NCI-H1105 treated with DMSO at 0.1 percent for 48 hours (cell line): ENCODE measurements around the gene DIS3L.
A peak's percentile ranks its signal among the peaks of the same experiment; 100 is the strongest.
"Not testable (repeated sequence)": the region's sequence is repeated elsewhere in the genome, so short reads cannot be mapped to it uniquely, and the experiment has no call there.

ENCODE experiments used
- DNase-seq: peaks from one replicate; lab custom pipeline; 2025; lab: John Stamatoyannopoulos, UW

The DIS3L gene

GRCh38 chr15:66310786-66311185 is 17.4 kb downstream of the DIS3L start:
- DNase-seq, result no peak

- no peak for DNase-seq
Observed at GRCh38 chr15:66312144-66312543, 18.8 kb downstream of the DIS3L start.

GRCh38 chr15:66323312-66323928 is 30.1 kb downstream of the DIS3L start:
- no peak for DNase-seq

- DNase-seq, result no peak
Observed at GRCh38 chr15:66326051-66326450, 32.7 kb downstream of the DIS3L start.

- no peak for DNase-seq
Observed at GRCh38 chr15:66327736-66328135, 34.4 kb downstream of the DIS3L start.

- no peak for DNase-seq
Observed at GRCh38 chr15:66328771-66329170, 35.4 kb downstream of the DIS3L start.

GRCh38 chr15:66348530-66348929 is 55.2 kb downstream of the DIS3L start:
- not testable (repeated sequence) for DNase-seq

GRCh38 chr15:66356077-66356358 is 62.6 kb downstream of the DIS3L start:
- no peak for DNase-seq

- DNase-seq, result peak; percentile 96
Observed at GRCh38 chr15:66356359-66357236, 63.2 kb downstream of the DIS3L start, which contains the start of gene TIPIN. Gene TIPIN (minus strand): TSS chr15:66356685. CDS start chr15:66352947, 3,738 bp downstream.

- DNase-seq, result no peak
Observed at GRCh38 chr15:66359740-66360139, 66.4 kb downstream of the DIS3L start.

- DNase-seq, result not testable (repeated sequence)
Observed at GRCh38 chr15:66361745-66362460, 68.5 kb downstream of the DIS3L start.

- DNase-seq, result no peak
Observed at GRCh38 chr15:66362776-66363175, 69.4 kb downstream of the DIS3L start.

- no peak for DNase-seq
Observed at GRCh38 chr15:66364944-66365528, 71.7 kb downstream of the DIS3L start.

GRCh38 chr15:66369773-66370651 is 76.6 kb downstream of the DIS3L start:
- DNase-seq, result no peak

GRCh38 chr15:66374179-66374578 is 80.8 kb downstream of the DIS3L start:
- no peak for DNase-seq

- no peak for DNase-seq
Observed at GRCh38 chr15:66378814-66379430, 85.6 kb downstream of the DIS3L start.

GRCh38 chr15:66381376-66381775 is 88.0 kb downstream of the DIS3L start:
- not testable (repeated sequence) for DNase-seq
